Measurements from ENCODE around the gene XPA. TPM values are rescaled to one million over a fixed set of nuclear protein-coding genes. Genes with fewer than 3 reads are reported as not detected.

XPA gene
- total RNA-seq, 6 donors from 2014 or later = 10.4 to 26.8 (median 11.5) TPM

DNA sequence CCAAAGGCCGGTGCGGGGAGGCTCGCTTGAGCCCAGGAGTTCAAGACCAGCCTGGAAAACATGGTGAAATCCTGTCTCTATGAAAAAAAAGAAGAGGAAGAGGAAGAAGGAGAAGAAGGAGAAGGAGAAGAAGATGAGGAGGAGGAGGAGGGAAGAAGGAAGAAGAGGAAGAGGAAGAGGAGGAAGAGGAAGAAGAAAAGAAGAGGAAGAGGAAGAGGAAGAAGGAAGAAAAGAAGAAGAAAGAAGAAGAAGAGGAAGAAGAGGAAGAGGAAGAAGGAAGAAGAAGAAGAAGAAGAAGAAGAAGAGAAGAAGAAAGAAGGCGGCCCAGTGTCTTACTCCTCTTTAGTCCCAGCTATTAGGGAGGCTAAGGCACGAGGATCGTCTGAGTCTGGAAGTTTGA, 44.8 kb upstream of the XPA start:
- H3K9me3 ChIP-seq = peaks cover 0 to 8% (median 6%) of the 10 kb centered on the region in 4 donors
- H3K27ac ChIP-seq = no peak overlapping the region
- 79 to 95% methylated on average over 6 of the region's 6 CpGs for WGBS, 2 donors
- ATAC-seq (ENCODE audit: low FRiP score in 2 of 2) (no peak), DNase-seq (peak in 1 of 2 donors; percentile 19)
- H3K4me1 ChIP-seq = peaks cover 6 to 11% (median 10%) of the 10 kb centered on the region in 4 donors
- H3K4me3 ChIP-seq = no peak overlapping the region
- no peaks in the 10 kb centered on the region for H3K36me3 ChIP-seq
- TF ChIP-seq EP300 (IDR thresholded peaks at IDR 0.05) = no peak
- TF ChIP-seq POLR2AphosphoS5 (IDR thresholded peaks at IDR 0.05) = no peak
- TF ChIP-seq, protein P1, sequence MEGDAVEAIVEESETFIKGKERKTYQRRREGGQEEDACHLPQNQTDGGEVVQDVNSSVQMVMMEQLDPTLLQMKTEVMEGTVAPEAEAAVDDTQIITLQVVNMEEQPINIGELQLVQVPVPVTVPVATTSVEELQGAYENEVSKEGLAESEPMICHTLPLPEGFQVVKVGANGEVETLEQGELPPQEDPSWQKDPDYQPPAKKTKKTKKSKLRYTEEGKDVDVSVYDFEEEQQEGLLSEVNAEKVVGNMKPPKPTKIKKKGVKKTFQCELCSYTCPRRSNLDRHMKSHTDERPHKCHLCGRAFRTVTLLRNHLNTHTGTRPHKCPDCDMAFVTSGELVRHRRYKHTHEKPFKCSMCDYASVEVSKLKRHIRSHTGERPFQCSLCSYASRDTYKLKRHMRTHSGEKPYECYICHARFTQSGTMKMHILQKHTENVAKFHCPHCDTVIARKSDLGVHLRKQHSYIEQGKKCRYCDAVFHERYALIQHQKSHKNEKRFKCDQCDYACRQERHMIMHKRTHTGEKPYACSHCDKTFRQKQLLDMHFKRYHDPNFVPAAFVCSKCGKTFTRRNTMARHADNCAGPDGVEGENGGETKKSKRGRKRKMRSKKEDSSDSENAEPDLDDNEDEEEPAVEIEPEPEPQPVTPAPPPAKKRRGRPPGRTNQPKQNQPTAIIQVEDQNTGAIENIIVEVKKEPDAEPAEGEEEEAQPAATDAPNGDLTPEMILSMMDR (IDR thresholded peaks at IDR 0.05) = no peak
- peaks cover 0 to 7% (median 1%) of the 10 kb centered on the region in 4 donors for H3K27me3 ChIP-seq

DNA sequence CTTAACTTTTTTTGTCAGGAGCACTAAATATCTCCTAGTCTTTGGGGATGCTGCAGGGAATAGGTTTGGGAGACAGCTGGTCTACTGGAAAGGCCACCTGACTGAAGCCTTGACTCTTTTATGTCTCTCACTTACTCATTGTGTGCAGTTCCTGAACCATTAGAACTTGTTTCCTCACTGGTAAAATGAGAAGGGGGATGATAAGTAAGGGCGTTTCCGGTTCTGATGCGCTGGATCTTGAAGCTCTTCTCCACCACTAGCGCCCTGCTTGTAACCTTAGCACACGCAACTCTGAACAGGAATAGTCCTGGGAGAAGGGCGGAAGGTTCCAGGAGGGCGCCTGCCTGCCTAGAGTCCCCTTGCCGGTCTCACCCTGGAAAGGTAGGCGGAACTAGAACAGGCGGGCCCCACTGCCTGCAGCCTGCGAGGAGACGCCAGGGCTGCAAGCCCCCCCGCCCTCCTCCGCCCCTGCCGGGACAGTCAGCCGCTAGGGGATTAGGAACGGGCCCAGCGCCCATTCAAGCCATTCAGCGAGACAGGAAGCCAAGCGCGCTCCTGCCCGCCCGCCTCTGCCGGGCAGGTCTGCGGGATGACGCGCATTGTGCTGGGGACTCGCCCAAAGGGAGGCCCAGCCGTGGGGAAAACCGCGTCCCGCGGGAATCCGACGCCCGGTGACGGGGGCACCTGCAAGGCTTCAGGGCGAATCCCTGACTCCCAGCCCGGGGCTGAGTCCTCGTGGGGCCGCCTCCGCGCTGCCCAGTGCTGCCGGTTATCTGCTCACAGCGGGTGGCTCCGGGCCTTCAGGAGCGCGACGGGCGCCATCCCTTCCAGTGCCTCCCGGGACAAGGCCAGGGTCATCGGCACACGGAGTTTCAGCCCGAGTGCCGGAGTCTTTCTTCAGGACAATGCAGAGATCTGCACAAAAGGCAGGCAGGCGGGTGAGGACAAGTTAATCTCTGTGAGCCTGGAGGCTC, 44.0 kb upstream of the XPA start:
- Histone ChIP-seq H3K27me3 (peaks cover 0 to 7% (median 1%) of the 10 kb centered on the region in 4 donors), H3K27ac (no peak overlapping the region), H3K36me3 (no peaks in the 10 kb centered on the region), H3K4me3 (peak overlapping the region in 3 of 4 donors; percentile 21 to 41 (median 38)), H3K9me3 (peaks cover 0 to 8% (median 6%) of the 10 kb centered on the region in 4 donors), H3K4me1 (peaks cover 6 to 11% (median 10%) of the 10 kb centered on the region in 4 donors)
- ATAC-seq (ENCODE audit: low FRiP score in 2 of 2) = peak; percentile 51 to 52
- peak; percentile 59 to 89 for DNase-seq
- WGBS, 2 donors = 4 to 11% methylated on average over 23 to 33 of the region's 56 CpGs
- TF ChIP-seq, protein P1 (IDR thresholded peaks at IDR 0.05) = peak in 1 of 6 experiments; percentile 43
- no peak for TF ChIP-seq POLR2A (IDR thresholded peaks at IDR 0.05)
- no peak for TF ChIP-seq POLR2AphosphoS5 (IDR thresholded peaks at IDR 0.05)
- no peak for TF ChIP-seq EP300 (IDR thresholded peaks at IDR 0.05)

DNA sequence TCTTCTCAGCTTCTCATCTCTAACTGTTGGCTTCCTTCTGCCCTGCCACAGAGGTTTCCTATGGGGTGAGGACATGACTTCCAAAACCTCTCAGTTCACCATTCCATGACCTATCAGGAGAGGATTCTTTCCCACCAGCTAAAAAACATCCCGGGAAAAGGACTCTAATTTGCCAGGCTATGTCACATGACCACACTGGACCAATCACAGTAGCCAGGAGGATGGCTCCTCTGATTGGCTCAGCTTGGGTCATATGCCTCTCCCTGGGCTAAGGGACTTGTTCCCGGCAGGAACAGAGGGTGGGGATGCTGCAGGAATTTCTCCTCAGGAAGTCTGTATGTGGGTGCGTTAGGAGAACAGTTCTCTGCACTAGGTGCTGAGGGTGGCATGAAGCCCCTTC, 40.3 kb upstream of the XPA start:
- no peak for ATAC-seq (ENCODE audit: low FRiP score in 2 of 2)
- Histone ChIP-seq H3K36me3 (no peaks in the 10 kb centered on the region), H3K9me3 (peaks cover 0 to 2% (median 1%) of the 10 kb centered on the region in 4 donors), H3K4me1 (peaks cover 6 to 11% (median 10%) of the 10 kb centered on the region in 4 donors), H3K4me3 (no peak overlapping the region), H3K27me3 (peaks cover 0 to 7% (median 1%) of the 10 kb centered on the region in 4 donors), H3K27ac (no peak overlapping the region)
- 39 to 63% methylated on average over 3 of the region's 3 CpGs for WGBS, 2 donors
- DNase-seq = no peak
- TF ChIP-seq, protein P1 (IDR thresholded peaks at IDR 0.05) = no peak
- TF ChIP-seq POLR2A (IDR thresholded peaks at IDR 0.05) (no peak), POLR2AphosphoS5 (IDR thresholded peaks at IDR 0.05) (no peak), EP300 (IDR thresholded peaks at IDR 0.05) (no peak)

DNA sequence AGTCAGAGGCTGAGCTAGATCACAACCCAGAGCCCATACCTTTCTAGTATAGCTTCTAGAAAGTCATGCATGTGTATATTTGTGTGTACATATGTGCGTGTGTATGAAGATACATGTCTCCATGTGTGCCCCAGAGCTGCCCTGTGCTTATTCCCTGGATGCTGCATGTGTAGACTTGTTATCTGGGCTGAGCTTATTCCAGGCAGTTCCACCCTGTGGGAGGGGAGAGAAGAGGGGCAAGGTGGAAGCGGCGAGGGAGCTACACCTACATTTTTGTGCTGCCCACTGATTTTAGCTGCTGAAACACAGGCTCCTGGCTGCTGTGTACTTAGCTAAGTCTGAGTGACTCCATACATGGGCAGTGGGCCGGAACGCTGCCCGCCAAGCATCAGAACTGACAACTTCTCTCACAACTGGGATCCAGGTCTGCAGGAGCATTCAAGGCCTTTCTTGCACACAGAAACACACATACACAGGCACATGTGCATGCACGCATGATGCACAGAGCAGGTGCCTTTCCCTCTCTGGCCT, 38.0 kb upstream of the XPA start:
- Histone ChIP-seq H3K4me1 (no peaks in the 10 kb centered on the region), H3K36me3 (no peaks in the 10 kb centered on the region), H3K9me3 (no peaks in the 10 kb centered on the region), H3K27ac (no peak overlapping the region), H3K4me3 (no peak overlapping the region), H3K27me3 (peaks cover 0 to 4% (median 1%) of the 10 kb centered on the region in 4 donors)
- DNase-seq = no peak
- 88 to 89% methylated on average over 6 to 7 of the region's 7 CpGs for WGBS, 2 donors
- TF ChIP-seq POLR2A (IDR thresholded peaks at IDR 0.05) (no peak), EP300 (IDR thresholded peaks at IDR 0.05) (no peak), POLR2AphosphoS5 (IDR thresholded peaks at IDR 0.05) (no peak)
- TF ChIP-seq, protein P1 (IDR thresholded peaks at IDR 0.05) = no peak
- ATAC-seq (ENCODE audit: low FRiP score in 2 of 2) = no peak
